T follicular helper cell (primary cell): ENCODE measurements around the gene NDOR1.

Experiments used
- DNase-seq: peaks from one replicate; pipeline ENCODE4 v3.0.0-alpha.2; 2020; ENCODE audit warnings: low read depth

NDOR1 gene

DNA sequence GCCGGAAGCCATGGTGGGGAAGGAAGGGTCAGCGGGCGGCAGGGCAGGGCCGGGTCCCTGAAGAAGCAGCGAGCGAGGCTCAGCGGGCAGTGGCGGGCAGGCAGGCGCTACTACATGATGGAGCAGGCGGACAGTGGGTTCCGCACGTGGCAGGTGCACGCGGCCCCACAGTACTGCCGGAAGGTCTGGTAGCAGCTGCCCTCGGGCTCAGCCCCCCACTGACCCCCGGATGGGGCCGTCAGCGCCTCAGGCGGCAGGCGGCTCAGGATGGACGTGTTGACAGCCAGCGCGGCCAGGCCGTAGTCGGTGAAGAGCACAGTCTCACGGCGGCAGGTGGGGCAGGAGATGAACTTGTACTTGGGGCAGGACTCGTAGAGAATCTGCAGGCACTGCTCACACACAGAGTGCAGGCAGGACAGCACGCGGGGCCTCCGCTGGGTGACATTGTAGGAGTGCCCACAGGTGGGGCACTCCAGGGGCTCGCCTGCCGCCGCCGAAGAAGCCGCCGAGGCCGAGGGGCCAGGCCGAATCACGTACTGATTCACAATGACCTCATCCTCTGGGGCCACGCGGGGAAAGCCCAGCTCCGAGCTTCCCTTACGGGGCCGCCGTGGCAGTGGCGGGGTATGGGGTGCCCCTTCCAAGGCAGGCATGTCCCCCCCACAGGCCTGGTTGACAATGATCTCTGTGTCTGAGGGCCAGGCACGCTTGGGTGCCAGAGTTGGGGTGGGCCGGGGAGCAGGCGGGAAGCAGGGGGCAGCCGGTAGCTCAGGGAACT, 15.0 kb downstream of the NDOR1 start:
- no peak for DNase-seq

DNA sequence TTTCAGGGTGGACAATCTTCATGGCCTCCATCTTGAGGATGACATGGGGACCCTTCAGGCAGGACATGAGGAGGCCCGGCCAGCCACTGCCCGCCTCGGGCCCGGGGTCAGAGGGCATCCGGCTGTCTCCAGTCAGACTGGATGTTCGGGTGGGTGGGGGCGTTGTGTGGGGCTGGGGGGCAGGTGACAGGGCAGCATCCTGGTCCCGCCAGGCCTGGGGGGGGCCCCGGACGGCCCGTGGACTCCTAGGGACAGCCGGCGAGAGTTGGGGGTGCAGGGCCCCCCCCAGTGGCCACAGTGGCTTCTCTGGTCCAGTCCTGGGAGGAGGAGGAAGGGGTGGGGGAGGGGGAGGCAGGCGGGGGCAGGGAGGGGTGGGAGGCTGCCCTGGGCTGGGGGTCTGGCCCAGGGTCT, 15.6 kb downstream of the NDOR1 start:
- DNase-seq = no peak

- no peak for DNase-seq
Observed at GRCh38 chr9:137221506-137222111, 16.1 kb downstream of the NDOR1 start.

DNA sequence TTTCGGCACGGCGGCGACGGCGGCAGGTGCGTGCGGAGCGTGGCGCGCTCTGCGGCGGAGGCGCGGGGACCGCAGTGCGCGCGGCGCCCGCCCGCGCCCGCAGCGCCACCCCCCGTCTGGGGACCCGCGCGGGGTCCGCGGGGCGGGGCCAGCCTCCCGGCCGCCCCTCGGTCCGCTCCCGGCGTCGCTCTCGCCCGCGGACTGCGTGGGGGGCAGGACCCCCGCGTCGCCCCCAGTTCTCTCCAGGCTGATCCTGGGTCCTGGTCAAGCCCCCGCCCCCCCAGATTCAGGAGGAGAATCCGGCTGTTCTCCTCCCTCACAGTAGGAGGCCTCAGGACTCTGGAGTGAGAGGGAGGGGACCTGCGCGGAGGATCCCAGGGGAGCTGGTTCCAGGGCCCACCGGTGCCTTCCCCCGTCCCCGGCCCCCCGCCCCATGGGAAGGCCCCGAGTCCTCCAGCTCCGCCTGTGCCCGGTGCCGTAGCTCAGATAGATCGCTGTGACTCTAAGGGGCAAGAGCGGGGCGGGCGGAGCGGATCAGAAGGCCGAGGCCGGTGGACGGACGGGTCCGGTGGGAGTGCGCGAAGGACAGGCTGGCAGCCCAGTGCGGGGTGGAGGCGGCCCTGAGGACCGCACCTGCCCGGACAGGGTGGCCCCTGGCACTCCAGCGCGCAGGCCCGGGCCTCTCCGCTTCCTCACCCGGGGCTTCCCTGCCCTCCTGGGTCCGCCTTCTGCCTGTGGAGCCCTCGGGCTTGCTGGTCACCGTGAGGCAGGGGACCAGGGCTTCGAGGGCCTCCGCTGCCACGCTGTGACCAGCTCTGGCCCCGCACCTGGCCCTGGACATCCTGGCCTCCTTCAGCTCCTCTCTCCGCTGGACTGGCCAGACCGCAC, 16.9 kb downstream of the NDOR1 start, which contains the start of gene RNF208:
RNF208 (minus strand) TSS at position 51 of the 888 bp plus-strand sequence. CDS start 1,028 bp downstream, outside the sequence.
- DNase-seq = no peak

GRCh38 chr9:137223078-137223970, 17.8 kb downstream of the NDOR1 start:
- peak; percentile 97 for DNase-seq

- DNase-seq = no peak
Observed at GRCh38 chr9:137224830-137225694, 19.6 kb downstream of the NDOR1 start, which contains the start of gene CYSRT1. Gene CYSRT1, plus strand, starts transcription at chr9:137225174. Its CDS starts 448 bp downstream, at chr9:137225622.

GRCh38 chr9:137225699-137226331, 20.3 kb downstream of the NDOR1 start:
- no peak for DNase-seq

- DNase-seq = no peak
Observed at GRCh38 chr9:137226338-137227053, 21.0 kb downstream of the NDOR1 start.

- DNase-seq = peak; percentile 74
Observed at GRCh38 chr9:137227054-137227852, 21.8 kb downstream of the NDOR1 start, which contains the start of gene RNF224. Gene RNF224, plus strand, starts transcription at chr9:137227502. Its CDS starts 834 bp downstream, at chr9:137228336.

DNA sequence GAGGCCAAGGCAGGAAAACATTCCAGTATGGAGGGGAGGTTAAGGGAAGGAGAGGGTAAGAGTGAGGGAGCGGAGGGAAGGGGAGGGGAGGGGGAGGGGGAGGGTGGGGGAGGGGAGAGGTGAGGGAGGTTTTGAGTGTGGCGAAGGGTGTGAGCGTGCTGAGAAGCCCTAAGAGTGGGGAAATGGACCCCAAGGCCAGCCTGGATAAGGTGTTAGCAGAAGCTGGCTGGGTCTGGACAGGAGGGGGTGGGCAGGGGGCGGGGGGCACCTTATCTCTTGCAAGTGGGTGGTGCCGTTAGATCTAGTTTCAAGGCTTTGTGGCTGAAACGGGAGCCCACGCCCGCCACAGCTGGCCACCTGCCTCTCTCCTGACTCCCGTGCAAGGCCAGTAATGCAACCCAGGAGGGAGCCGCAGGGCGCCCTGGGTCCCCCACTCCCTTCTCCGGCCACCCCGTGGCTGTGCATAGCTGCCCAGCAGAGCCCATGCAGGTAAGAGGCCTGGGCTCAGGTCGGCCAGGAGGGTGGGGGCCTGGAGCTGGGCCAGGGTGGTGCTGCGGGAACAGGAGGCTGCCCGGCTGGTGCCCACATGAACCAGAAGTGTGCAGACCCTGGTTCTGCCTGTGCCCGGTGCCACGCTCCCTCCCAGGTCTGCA, 22.5 kb downstream of the NDOR1 start:
- DNase-seq = no peak

DNA sequence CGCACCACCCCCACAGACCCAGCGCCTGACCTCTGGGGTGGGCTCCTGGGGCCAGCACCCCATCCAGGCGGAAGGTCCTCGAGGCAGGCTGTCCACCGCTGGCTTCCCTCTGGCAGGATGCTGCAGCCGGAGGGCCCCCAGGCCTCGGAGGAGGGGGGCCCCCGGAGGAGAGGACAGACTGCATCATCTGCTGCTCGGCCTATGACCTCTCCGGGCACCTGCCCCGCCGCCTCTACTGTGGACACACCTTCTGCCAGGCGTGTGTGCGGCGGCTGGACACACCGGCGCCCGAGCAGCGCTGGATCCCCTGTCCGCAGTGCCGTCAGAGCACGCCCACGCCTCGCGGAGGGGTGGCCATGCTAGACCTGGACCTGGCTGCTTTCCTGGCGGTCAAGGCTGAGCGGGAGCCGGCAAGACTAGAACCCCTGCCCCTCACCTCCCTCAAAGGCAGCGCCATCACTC, 23.0 kb downstream of the NDOR1 start:
- no peak for DNase-seq

- DNase-seq = no peak
Observed at GRCh38 chr9:137228968-137229896, 23.7 kb downstream of the NDOR1 start.

GRCh38 chr9:137229903-137230704, 24.6 kb downstream of the NDOR1 start:
- DNase-seq = no peak

GRCh38 chr9:137230705-137231371, 25.3 kb downstream of the NDOR1 start, which contains the start of gene SLC34A3:
Gene SLC34A3, plus strand, starts transcription at chr9:137230901. Its CDS starts 802 bp downstream, at chr9:137231703.
- DNase-seq = no peak
